ENCODE results near the gene TLX3. TPM values are rescaled to one million over a fixed set of nuclear protein-coding genes. Genes with fewer than 3 reads are reported as not detected.

Gene TLX3
- total RNA-seq, 1 experiment from 2014 or later, result not detected

GRCh38 chr5:171315386-171315891 is 6.4 kb downstream of the TLX3 start:
- ChIA-PET CTCF (interaction anchor here (0.7 kb wide), 1 partner anchor 100 kb away, joined by 3 read pairs; no protein-coding TSS in a partner anchor), POLR2A (ENCODE audit: unreplicated experiment) (no interaction called here)
- no peaks in the 10 kb centered on the region for H3K36me3 ChIP-seq (ENCODE audit: low read depth)
- no peak overlapping the region for H3K4me2 ChIP-seq
- no peaks in the 10 kb centered on the region for H3K9me3 ChIP-seq (ENCODE audit: insufficient read depth, low read depth)
- intact Hi-C loops (cut with micrococcal nuclease; ENCODE audit: unreplicated experiment), result no loop called here
- H2AFZ ChIP-seq, result no peak overlapping the region
- no peaks in the 10 kb centered on the region for H3K79me2 ChIP-seq (ENCODE audit: low read depth)
- no peaks in the 10 kb centered on the region for H4K20me1 ChIP-seq (ENCODE audit: insufficient read depth)
- no peak overlapping the region for H3K27ac ChIP-seq
- H3K9me2 ChIP-seq (ENCODE audit: insufficient read depth), result no peaks in the 10 kb centered on the region
- H3K4me1 ChIP-seq (replicated peaks; ENCODE audit: insufficient read depth), result no peaks in the 10 kb centered on the region
- peaks cover 8% of the 10 kb centered on the region; the same call in 1 of the 2 replicates for H3K27me3 ChIP-seq (ENCODE audit: insufficient read depth, low read depth)
- H3K4me3 ChIP-seq, result no peak overlapping the region
- no TSS peak for BruUV-seq (replicated peaks)
- TF ChIP-seq CTCF (conservative IDR thresholded peaks at IDR 0.05) (no peak), EZH2 (IDR thresholded peaks at IDR 0.05; ENCODE audit: low read depth) (no peak)
- DNase-seq, result no peak
- H3F3A ChIP-seq (ENCODE audit: insufficient read depth, low read depth), result no peaks in the 10 kb centered on the region

- no peak overlapping the region for H3K4me2 ChIP-seq
- no peaks in the 10 kb centered on the region for H3K9me3 ChIP-seq (ENCODE audit: insufficient read depth, low read depth)
- H4K20me1 ChIP-seq (ENCODE audit: insufficient read depth), result no peaks in the 10 kb centered on the region
- H3K27me3 ChIP-seq (ENCODE audit: insufficient read depth, low read depth), result peaks cover 8% of the 10 kb centered on the region; the same call in 1 of the 2 replicates
- H3K79me2 ChIP-seq (ENCODE audit: low read depth), result no peaks in the 10 kb centered on the region
- H3F3A ChIP-seq (ENCODE audit: insufficient read depth, low read depth), result no peaks in the 10 kb centered on the region
- TF ChIP-seq CTCF (conservative IDR thresholded peaks at IDR 0.05) (no peak), EZH2 (IDR thresholded peaks at IDR 0.05; ENCODE audit: low read depth) (no peak)
- no peaks in the 10 kb centered on the region for H3K36me3 ChIP-seq (ENCODE audit: low read depth)
- H3K27ac ChIP-seq, result no peak overlapping the region
- H3K9me2 ChIP-seq (ENCODE audit: insufficient read depth), result no peaks in the 10 kb centered on the region
- H3K4me1 ChIP-seq (replicated peaks; ENCODE audit: insufficient read depth), result no peaks in the 10 kb centered on the region
- H2AFZ ChIP-seq, result no peak overlapping the region
- no peak overlapping the region for H3K4me3 ChIP-seq
- CTCF ChIA-PET, result no interaction called here
- no peak for DNase-seq
- BruUV-seq (replicated peaks), result no TSS peak
- intact Hi-C loops (cut with micrococcal nuclease; ENCODE audit: unreplicated experiment), result no loop called here
- POLR2A ChIA-PET (ENCODE audit: unreplicated experiment), result no interaction called here
These were observed 6.8 kb downstream of the TLX3 start for GRCh38 chr5:171315925-171316257.

GRCh38 chr5:171316258-171317121 is 7.4 kb downstream of the TLX3 start:
- H3F3A ChIP-seq (ENCODE audit: insufficient read depth, low read depth), result no peaks in the 10 kb centered on the region
- no peak overlapping the region for H3K4me3 ChIP-seq
- peaks cover 8% of the 10 kb centered on the region; the same call in 1 of the 2 replicates for H3K27me3 ChIP-seq (ENCODE audit: insufficient read depth, low read depth)
- H3K36me3 ChIP-seq (ENCODE audit: low read depth), result no peaks in the 10 kb centered on the region
- no TSS peak for BruUV-seq (replicated peaks)
- CTCF ChIA-PET, result no interaction called here
- intact Hi-C loops (cut with micrococcal nuclease; ENCODE audit: unreplicated experiment), result no loop called here
- no peak for DNase-seq
- no peaks in the 10 kb centered on the region for H3K9me3 ChIP-seq (ENCODE audit: insufficient read depth, low read depth)
- TF ChIP-seq CTCF (conservative IDR thresholded peaks at IDR 0.05) (no peak), EZH2 (IDR thresholded peaks at IDR 0.05; ENCODE audit: low read depth) (no peak)
- H3K4me2 ChIP-seq, result no peak overlapping the region
- H3K27ac ChIP-seq, result no peak overlapping the region
- H4K20me1 ChIP-seq (ENCODE audit: insufficient read depth), result no peaks in the 10 kb centered on the region
- H3K79me2 ChIP-seq (ENCODE audit: low read depth), result no peaks in the 10 kb centered on the region
- H3K9me2 ChIP-seq (ENCODE audit: insufficient read depth), result no peaks in the 10 kb centered on the region
- no peaks in the 10 kb centered on the region for H3K4me1 ChIP-seq (replicated peaks; ENCODE audit: insufficient read depth)
- POLR2A ChIA-PET (ENCODE audit: unreplicated experiment), result no interaction called here
- no peak overlapping the region for H2AFZ ChIP-seq
